ENCODE measurements around the gene IPO7. TPM values are rescaled to one million over a fixed set of nuclear protein-coding genes. Genes with fewer than 3 reads are reported as not detected.
"Not testable (repeated sequence)": the region's sequence is repeated elsewhere in the genome, so short reads cannot be mapped to it uniquely, and the experiment has no call there.

Gene IPO7
- total RNA-seq, 1 donor from 2014 or later: 120 TPM

DNA sequence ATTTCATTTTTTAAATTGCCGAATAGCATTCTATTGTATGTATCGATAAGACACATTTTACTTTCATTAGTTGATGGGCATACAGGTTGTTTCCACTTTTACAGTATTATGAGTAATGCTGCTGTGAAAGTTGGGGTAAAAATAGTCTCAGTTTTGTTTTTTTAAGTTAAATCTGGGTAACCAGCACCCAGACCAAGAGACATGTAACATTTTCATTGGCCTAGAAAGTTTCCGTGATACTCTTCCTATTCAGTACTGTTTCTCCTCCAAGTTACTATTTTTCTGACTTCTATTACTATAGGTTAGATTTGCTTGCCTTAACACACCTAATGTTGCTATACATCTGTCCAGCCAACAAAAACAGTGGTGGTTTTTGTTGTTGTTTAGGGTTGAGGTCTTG is 12.3 kb downstream of the IPO7 start:
- TF ChIP-seq, protein P1, sequence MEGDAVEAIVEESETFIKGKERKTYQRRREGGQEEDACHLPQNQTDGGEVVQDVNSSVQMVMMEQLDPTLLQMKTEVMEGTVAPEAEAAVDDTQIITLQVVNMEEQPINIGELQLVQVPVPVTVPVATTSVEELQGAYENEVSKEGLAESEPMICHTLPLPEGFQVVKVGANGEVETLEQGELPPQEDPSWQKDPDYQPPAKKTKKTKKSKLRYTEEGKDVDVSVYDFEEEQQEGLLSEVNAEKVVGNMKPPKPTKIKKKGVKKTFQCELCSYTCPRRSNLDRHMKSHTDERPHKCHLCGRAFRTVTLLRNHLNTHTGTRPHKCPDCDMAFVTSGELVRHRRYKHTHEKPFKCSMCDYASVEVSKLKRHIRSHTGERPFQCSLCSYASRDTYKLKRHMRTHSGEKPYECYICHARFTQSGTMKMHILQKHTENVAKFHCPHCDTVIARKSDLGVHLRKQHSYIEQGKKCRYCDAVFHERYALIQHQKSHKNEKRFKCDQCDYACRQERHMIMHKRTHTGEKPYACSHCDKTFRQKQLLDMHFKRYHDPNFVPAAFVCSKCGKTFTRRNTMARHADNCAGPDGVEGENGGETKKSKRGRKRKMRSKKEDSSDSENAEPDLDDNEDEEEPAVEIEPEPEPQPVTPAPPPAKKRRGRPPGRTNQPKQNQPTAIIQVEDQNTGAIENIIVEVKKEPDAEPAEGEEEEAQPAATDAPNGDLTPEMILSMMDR (IDR thresholded peaks at IDR 0.05): no peak

DNA sequence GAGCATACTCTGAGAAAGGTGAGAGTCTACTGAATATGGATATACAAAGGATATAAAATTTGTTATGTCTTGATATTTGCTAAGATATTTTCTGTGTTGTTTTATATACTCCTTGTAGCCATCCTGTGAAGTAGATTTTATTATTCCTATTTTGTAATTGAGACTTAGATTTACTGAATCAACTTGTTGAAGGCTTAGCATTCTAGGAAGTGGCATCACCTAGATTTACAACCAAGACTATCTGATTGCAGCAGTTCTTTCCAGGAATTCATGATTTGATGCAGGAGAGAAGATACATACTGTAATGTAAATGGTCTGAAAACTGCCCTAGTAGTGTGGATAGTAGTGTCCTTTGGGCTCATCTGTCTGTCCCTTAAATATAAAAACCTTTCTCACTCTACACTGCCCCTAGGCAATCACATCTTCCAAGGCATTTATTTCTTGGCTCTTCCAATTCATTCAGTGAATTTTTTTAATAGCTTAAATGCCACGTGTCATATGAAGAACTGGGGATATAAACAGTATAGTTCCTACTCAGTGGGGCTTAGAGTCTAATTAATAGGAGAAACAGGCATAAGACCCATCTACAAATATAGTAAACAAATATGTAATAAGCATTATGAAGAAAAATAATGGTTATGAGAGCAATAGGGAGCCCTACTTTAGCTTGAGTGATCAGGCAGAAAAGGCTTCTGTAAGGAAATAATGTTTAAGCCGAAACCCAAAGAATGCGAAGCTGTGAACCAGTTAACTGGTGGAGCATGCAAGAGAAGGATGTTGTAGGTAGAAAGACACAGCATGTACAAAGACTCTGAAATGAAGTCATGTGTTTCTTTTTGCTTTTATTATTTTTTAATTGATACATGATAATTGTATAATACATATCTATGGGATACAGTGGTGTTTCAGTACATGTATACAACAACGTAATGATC is 13.6 kb downstream of the IPO7 start:
- TF ChIP-seq, protein P1 (IDR thresholded peaks at IDR 0.05): no peak
- H3K27ac ChIP-seq: no peak overlapping the region
- no peaks in the 10 kb centered on the region for H3K36me3 ChIP-seq
- no peak overlapping the region for H3K4me3 ChIP-seq
- H3K4me1 ChIP-seq: peaks cover 15% of the 10 kb centered on the region
- DNase-seq: no peak
- no peaks in the 10 kb centered on the region for H3K27me3 ChIP-seq
- no peaks in the 10 kb centered on the region for H3K9me3 ChIP-seq
- ATAC-seq: no peak
- intact Hi-C loops (cut with DNase I): no loop called here

More for the DNA sequence above, 12.3 kb downstream of the IPO7 start:
- intact Hi-C loops (cut with DNase I): no loop called here
- peaks cover 16% of the 10 kb centered on the region for H3K4me1 ChIP-seq
- H3K4me3 ChIP-seq: no peak overlapping the region
- no peaks in the 10 kb centered on the region for H3K36me3 ChIP-seq
- no peak for DNase-seq
- ATAC-seq: no peak
- H3K27ac ChIP-seq: no peak overlapping the region
- no peaks in the 10 kb centered on the region for H3K9me3 ChIP-seq
- no peaks in the 10 kb centered on the region for H3K27me3 ChIP-seq

DNA sequence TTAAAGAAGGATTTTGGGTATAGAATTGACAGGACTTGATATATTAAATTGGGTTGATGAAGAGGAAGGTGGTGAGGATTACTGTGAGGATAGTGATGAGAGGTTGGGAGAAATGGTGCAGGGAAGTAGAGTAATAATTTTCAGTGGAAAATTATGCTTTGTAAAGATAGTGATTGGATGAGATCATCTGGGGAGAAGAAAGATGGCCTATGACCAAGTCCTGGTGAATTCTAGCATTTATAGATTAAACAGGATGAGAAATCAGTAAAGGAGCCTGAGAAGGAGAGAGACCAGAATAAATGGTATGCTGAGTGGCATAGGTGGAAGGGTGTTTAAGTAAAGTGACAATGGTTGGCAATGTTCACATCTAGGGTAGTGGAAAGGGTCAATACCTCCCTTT is 15.0 kb downstream of the IPO7 start:
- Histone ChIP-seq H3K27me3 (no peaks in the 10 kb centered on the region), H3K4me1 (peaks cover 9% of the 10 kb centered on the region), H3K36me3 (peaks cover 14% of the 10 kb centered on the region), H3K4me3 (no peak overlapping the region), H3K27ac (no peak overlapping the region), H3K9me3 (no peaks in the 10 kb centered on the region)
- ATAC-seq: no peak
- intact Hi-C loops (cut with DNase I): no loop called here
- TF ChIP-seq, protein P1 (IDR thresholded peaks at IDR 0.05): no peak
- no peak for DNase-seq

DNA sequence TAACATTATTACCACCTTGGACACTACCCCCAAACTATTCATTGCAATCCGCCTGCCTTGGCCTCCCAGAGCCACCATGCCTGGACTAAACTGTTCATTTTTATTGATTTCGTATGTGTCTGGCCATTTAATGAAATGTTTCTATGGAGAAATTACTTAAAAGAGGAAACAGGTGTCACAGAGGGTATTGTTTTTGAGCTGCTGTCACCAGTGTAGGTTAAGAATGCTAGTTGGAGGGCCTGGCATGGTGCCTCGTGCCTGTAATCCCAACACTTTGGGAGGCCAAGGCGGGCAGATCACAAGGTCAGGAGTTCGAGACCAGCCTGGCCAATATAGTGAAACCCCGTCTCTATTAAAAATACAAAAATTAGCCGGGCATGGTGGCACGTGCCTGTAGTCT is 17.4 kb downstream of the IPO7 start:
- peaks cover 37% of the 10 kb centered on the region for H3K36me3 ChIP-seq
- H3K4me3 ChIP-seq; H3K4me1 ChIP-seq; H3K27me3 ChIP-seq; H3K9me3 ChIP-seq; intact Hi-C loops (cut with DNase I); ATAC-seq; DNase-seq; H3K27ac ChIP-seq: not testable (repeated sequence)

DNA sequence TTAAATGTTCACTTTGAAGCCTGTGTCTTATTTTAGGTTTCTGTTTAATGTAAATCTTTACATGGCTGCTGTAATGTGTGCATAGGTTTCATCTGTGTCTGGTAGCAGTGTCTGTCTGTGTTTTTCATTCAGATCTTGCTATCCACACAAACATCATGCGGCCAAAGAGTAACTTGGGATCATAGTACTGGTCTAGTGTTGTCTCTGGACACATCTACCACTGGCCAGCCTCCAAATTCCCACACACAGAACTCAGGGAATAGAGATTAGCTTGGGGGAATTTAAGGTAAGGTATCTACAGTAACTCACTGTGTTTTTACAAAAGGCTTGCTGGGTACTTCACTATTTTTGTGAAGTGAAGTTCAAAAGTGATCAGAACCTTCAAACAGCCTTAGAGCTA is 44.3 kb downstream of the IPO7 start:
- Histone ChIP-seq H3K36me3 (peaks cover 99% of the 10 kb centered on the region), H3K27ac (no peak overlapping the region), H3K4me1 (no peaks in the 10 kb centered on the region), H3K27me3 (no peaks in the 10 kb centered on the region), H3K9me3 (no peaks in the 10 kb centered on the region), H3K4me3 (no peak overlapping the region)
- intact Hi-C loops (cut with DNase I): no loop called here
- TF ChIP-seq, protein P1 (IDR thresholded peaks at IDR 0.05): no peak
- ATAC-seq (no peak), DNase-seq (no peak)

DNA sequence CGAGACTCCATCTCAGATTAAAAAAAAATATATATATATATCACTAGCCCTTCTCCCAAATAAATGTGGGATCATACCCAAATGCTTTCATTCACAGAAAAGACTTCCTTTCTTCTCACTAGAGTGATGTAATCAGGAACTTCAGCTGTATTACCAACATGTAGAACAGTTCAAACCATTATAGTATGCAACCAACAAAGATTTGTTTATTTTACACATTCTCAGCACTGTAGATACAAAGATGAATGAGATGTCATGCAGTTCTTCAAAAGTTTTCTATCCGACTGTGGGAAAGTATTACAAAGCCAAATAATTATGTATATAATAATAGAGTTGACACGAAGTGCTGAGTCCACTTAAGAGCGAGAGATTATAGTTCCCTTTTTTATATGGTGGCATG is 54.2 kb downstream of the IPO7 start:
- intact Hi-C loops (cut with DNase I): no loop called here
- no peaks in the 10 kb centered on the region for H3K9me3 ChIP-seq
- H3K27ac ChIP-seq: no peak overlapping the region
- peaks cover 99% of the 10 kb centered on the region for H3K36me3 ChIP-seq
- no peaks in the 10 kb centered on the region for H3K4me1 ChIP-seq
- no peaks in the 10 kb centered on the region for H3K27me3 ChIP-seq
- no peak overlapping the region for H3K4me3 ChIP-seq
- DNase-seq (no peak), ATAC-seq (no peak)
- TF ChIP-seq, protein P1 (IDR thresholded peaks at IDR 0.05): no peak
